ENCODE data around the gene NXF1.

NXF1 gene

DNA sequence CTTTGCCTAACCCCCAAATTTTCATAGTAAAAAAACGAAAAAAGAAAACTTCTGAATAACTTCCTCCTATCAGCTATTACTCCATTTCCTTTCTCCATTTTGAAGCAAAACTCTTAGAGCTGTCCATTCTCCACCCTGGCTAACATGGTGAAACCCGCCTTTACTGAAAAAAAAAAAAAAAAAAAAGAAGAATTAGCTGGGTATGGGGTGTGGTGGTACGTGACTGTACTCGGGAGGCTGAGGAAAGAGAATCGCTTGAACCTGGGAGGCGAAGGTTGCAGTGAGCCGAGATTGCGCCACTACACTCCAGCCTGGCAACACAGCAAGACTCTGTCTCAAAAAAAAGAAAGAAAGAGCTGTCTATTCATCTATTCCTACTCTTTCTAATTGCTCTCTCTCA lies 11.3 kb upstream of the NXF1 start:
- H4K20me1 ChIP-seq (ENCODE audit: insufficient read depth, low read length, poor library complexity, severe bottlenecking) = no peaks in the 10 kb centered on the region
- H3F3A ChIP-seq (ENCODE audit: low read depth) = no peaks in the 10 kb centered on the region
- H3K4me1 ChIP-seq (ENCODE audit: insufficient read depth, low read length, poor library complexity, severe bottlenecking) = no peaks in the 10 kb centered on the region
- H3K79me2 ChIP-seq (ENCODE audit: insufficient read depth, low read length) = no peaks in the 10 kb centered on the region
- H2AFZ ChIP-seq (ENCODE audit: low read length) = no peak overlapping the region
- H3K27me3 ChIP-seq (ENCODE audit: insufficient read depth, low read length, poor library complexity, severe bottlenecking) = no peaks in the 10 kb centered on the region
- no peak overlapping the region for H3K9ac ChIP-seq (ENCODE audit: low read depth, low read length, poor library complexity, severe bottlenecking)
- H3K36me3 ChIP-seq (ENCODE audit: insufficient read depth, low read length) = no peaks in the 10 kb centered on the region; the same call in 1 of the 2 replicates
- H3K9me3 ChIP-seq (ENCODE audit: insufficient read depth, low read depth, low read length) = no peaks in the 10 kb centered on the region
- H3K4me2 ChIP-seq (ENCODE audit: low read depth, low read length, poor library complexity, severe bottlenecking) = no peak overlapping the region
- TF ChIP-seq CTCF (conservative IDR thresholded peaks at IDR 0.05; ENCODE audit: low read length) = no peak
- TF ChIP-seq EZH2phosphoT487 (IDR thresholded peaks at IDR 0.05; ENCODE audit: borderline replicate concordance) = no peak
- H3K4me3 ChIP-seq (ENCODE audit: low read length, poor library complexity, severe bottlenecking) = no peak overlapping the region
- no peaks in the 10 kb centered on the region for H3K9me2 ChIP-seq (replicated peaks; ENCODE audit: low read depth, low read length)

DNA sequence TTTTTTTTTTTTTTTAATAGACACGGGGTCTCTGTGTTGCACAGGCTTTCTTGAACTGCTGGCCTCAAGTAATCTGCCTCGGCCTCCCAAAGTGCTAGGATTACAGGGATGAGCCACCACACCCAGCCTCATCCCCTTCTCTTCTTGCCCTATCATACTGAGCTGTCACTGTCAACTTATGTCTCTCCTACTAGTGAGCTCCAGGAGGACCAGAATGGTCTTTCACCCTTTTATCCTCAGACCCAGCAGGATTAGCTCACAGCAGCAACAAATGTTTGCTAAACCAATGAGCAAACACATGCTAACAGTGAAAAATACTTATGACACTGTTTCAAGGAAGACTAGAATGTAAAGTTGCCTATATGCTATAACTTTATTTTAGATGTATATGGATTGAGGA lies 6.4 kb upstream of the NXF1 start:
- Histone ChIP-seq H2AFZ (ENCODE audit: low read length) (no peak overlapping the region), H3K9me2 (replicated peaks; ENCODE audit: low read depth, low read length) (no peaks in the 10 kb centered on the region), H4K20me1 (ENCODE audit: insufficient read depth, low read length, poor library complexity, severe bottlenecking) (no peaks in the 10 kb centered on the region), H3K79me2 (ENCODE audit: insufficient read depth, low read length) (no peaks in the 10 kb centered on the region), H3K27me3 (ENCODE audit: insufficient read depth, low read length, poor library complexity, severe bottlenecking) (no peaks in the 10 kb centered on the region), H3K4me3 (ENCODE audit: low read length, poor library complexity, severe bottlenecking) (no peak overlapping the region), H3K9me3 (ENCODE audit: insufficient read depth, low read depth, low read length) (no peaks in the 10 kb centered on the region), H3F3A (ENCODE audit: low read depth) (no peaks in the 10 kb centered on the region), H3K4me2 (ENCODE audit: low read depth, low read length, poor library complexity, severe bottlenecking) (no peak overlapping the region), H3K9ac (ENCODE audit: low read depth, low read length, poor library complexity, severe bottlenecking) (no peak overlapping the region), H3K36me3 (ENCODE audit: insufficient read depth, low read length) (no peaks in the 10 kb centered on the region), H3K4me1 (ENCODE audit: insufficient read depth, low read length, poor library complexity, severe bottlenecking) (no peaks in the 10 kb centered on the region)
- TF ChIP-seq CTCF (conservative IDR thresholded peaks at IDR 0.05; ENCODE audit: low read length) = no peak
- TF ChIP-seq EZH2phosphoT487 (IDR thresholded peaks at IDR 0.05; ENCODE audit: borderline replicate concordance) = no peak

DNA sequence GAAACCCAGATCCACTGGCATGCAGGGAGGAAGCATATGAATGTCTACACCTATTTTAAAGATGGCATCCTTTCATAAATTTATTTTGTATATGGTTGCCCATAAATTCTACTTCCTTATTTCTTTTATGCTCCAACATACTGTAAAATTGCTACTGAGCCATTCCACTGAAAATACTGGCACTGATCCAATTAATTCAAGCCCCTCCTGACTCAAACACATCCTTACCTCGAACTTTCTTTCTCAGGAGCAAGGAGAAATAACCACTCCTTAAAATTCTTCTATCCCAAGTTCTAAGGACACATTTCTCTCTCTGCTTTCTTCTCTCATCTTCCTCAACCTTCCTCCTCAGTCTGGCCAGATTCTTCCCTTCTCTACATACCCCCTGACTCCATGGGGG lies 5.5 kb upstream of the NXF1 start:
- Histone ChIP-seq H3K9ac (ENCODE audit: low read depth, low read length, poor library complexity, severe bottlenecking) (no peak overlapping the region), H3K4me2 (ENCODE audit: low read depth, low read length, poor library complexity, severe bottlenecking) (no peak overlapping the region), H3K79me2 (ENCODE audit: insufficient read depth, low read length) (no peaks in the 10 kb centered on the region), H3K36me3 (ENCODE audit: insufficient read depth, low read length) (no peaks in the 10 kb centered on the region), H2AFZ (ENCODE audit: low read length) (no peak overlapping the region), H3K9me3 (ENCODE audit: insufficient read depth, low read depth, low read length) (no peaks in the 10 kb centered on the region), H3K4me3 (ENCODE audit: low read length, poor library complexity, severe bottlenecking) (no peak overlapping the region), H3K4me1 (ENCODE audit: insufficient read depth, low read length, poor library complexity, severe bottlenecking) (no peaks in the 10 kb centered on the region), H3K9me2 (replicated peaks; ENCODE audit: low read depth, low read length) (no peaks in the 10 kb centered on the region), H4K20me1 (ENCODE audit: insufficient read depth, low read length, poor library complexity, severe bottlenecking) (no peaks in the 10 kb centered on the region), H3K27me3 (ENCODE audit: insufficient read depth, low read length, poor library complexity, severe bottlenecking) (no peaks in the 10 kb centered on the region), H3F3A (ENCODE audit: low read depth) (no peaks in the 10 kb centered on the region)
- TF ChIP-seq CTCF (conservative IDR thresholded peaks at IDR 0.05; ENCODE audit: low read length) = no peak
- TF ChIP-seq EZH2phosphoT487 (IDR thresholded peaks at IDR 0.05; ENCODE audit: borderline replicate concordance) = no peak

Measured in Loucy (cell line).